ENCODE results near the gene MMRN2. TPM values are rescaled to one million over a fixed set of nuclear protein-coding genes. Genes with fewer than 3 reads are reported as not detected.
A peak's percentile ranks its signal among the peaks of the same experiment; 100 is the strongest.

The MMRN2 gene
- polyA plus RNA-seq, 2 of the 4 experiments (the other 2 are of a cell fraction) = 0.35 to 1.1 TPM

- ATAC-seq = no peak
- Histone ChIP-seq H3K27ac (no peak overlapping the region), H3K4me2 (no peak overlapping the region), H3K4me3 (no peak overlapping the region), H3K9me3 (no peaks in the 10 kb centered on the region), H3K4me1 (no peaks in the 10 kb centered on the region)
- no peak for FAIRE-seq
- no peak for TF ChIP-seq FOSB (CRISPR knock-in tag; IDR thresholded peaks at IDR 0.05)
- ChIA-PET CTCF (interaction anchor here (1.8 kb wide), 1 partner anchor 26 kb away, joined by 4 read pairs; no protein-coding TSS in a partner anchor), POLR2A (no interaction called here)
- 89% methylated on average over 1 of the region's 1 CpG for WGBS (ENCODE audit: missing lambda C conversion rate)
- DNase-seq (ENCODE audit: low read depth in 1 of 2, low spot score in 1 of 2) = no peak
Observed at GRCh38 chr10:86914734-86915133, 42.7 kb downstream of the MMRN2 start.

GRCh38 chr10:86905429-86905828 is 52.0 kb downstream of the MMRN2 start:
- DNase-seq (ENCODE audit: low read depth in 1 of 2, low spot score in 1 of 2) (no peak), FAIRE-seq (no peak), ATAC-seq (no peak)
- CTCF ChIA-PET = interaction anchor here (0.7 to 1.0 kb wide), 2 partner anchors 184 to 194 kb away, joined by 3 read pairs; no protein-coding TSS in a partner anchor
- TF ChIP-seq MAFK (IDR thresholded peaks at IDR 0.05; ENCODE audit: partially characterized antibody) (no peak), HES2 (IDR thresholded peaks at IDR 0.05) (no peak), CTCF (IDR thresholded peaks at IDR 0.05) (no peak)
- Histone ChIP-seq H3K4me1 (no peaks in the 10 kb centered on the region), H3K4me3 (no peak overlapping the region), H3K9me3 (peaks cover 19% of the 10 kb centered on the region), H3K27ac (no peak overlapping the region), H3K4me2 (no peak overlapping the region)
- POLR2A ChIA-PET = no interaction called here
- 88% methylated on average over 1 of the region's 1 CpG for WGBS (ENCODE audit: missing lambda C conversion rate)

GRCh38 chr10:86904600-86904999 is 52.8 kb downstream of the MMRN2 start:
- CTCF ChIA-PET = no interaction called here
- H3K4me3 ChIP-seq = no peak overlapping the region
- peak; percentile 18 for FAIRE-seq
- TF ChIP-seq FOSL2 (IDR thresholded peaks at IDR 0.05) (no peak), FOSL2 (CRISPR knock-in tag; IDR thresholded peaks at IDR 0.05) (no peak), ZC3H11A (IDR thresholded peaks at IDR 0.05) (no peak)
- 94% methylated on average over 2 of the region's 2 CpGs for WGBS (ENCODE audit: missing lambda C conversion rate)
- no peak for ATAC-seq
- H3K27ac ChIP-seq = no peak overlapping the region
- peaks cover 19% of the 10 kb centered on the region for H3K9me3 ChIP-seq
- no peak for DNase-seq (ENCODE audit: low read depth in 1 of 2, low spot score in 1 of 2)
- H3K4me2 ChIP-seq = no peak overlapping the region
- POLR2A ChIA-PET = no interaction called here
- no peaks in the 10 kb centered on the region for H3K4me1 ChIP-seq

GRCh38 chr10:86900955-86901354 is 56.5 kb downstream of the MMRN2 start:
- ATAC-seq = no peak
- CTCF ChIA-PET = interaction anchor here (0.7 to 4.4 kb wide), 13 partner anchors 9 to 219 kb away, joined by 3 to 37 read pairs (median 6); no protein-coding TSS in a partner anchor
- WGBS (ENCODE audit: missing lambda C conversion rate) = 88% methylated on average over 2 of the region's 2 CpGs
- Histone ChIP-seq H3K9me3 (peaks cover 7% of the 10 kb centered on the region; the same call in 2 of the 3 replicates), H3K4me2 (no peak overlapping the region), H3K27ac (no peak overlapping the region), H3K4me1 (no peaks in the 10 kb centered on the region), H3K4me3 (no peak overlapping the region)
- no peak for FAIRE-seq
- DNase-seq (ENCODE audit: low read depth in 1 of 2, low spot score in 1 of 2) = no peak
- POLR2A ChIA-PET = interaction anchor here (1.1 kb wide), 1 partner anchor 145 kb away, joined by 3 read pairs; the partner anchor contains the start of gene BMPR1A
- TF ChIP-seq FOXS1 (CRISPR knock-in tag; IDR thresholded peaks at IDR 0.05) = no peak

- Histone ChIP-seq H3K9me3 (no peaks in the 10 kb centered on the region), H3K27ac (no peak overlapping the region), H3K4me2 (no peak overlapping the region), H3K4me3 (no peak overlapping the region), H3K4me1 (no peaks in the 10 kb centered on the region)
- WGBS (ENCODE audit: missing lambda C conversion rate) = 15% methylated on average over 9 of the region's 9 CpGs
- CTCF ChIA-PET = interaction anchor here (0.6 to 4.4 kb wide), 33 partner anchors 8 to 389 kb away, joined by 3 to 37 read pairs (median 5); no protein-coding TSS in a partner anchor
- TF ChIP-seq POLR2A (IDR thresholded peaks at IDR 0.05; ENCODE audit: low read length) = no peak
- TF ChIP-seq E2F6 (IDR thresholded peaks at IDR 0.05; ENCODE audit: borderline replicate concordance, low read depth) = no peak
- TF ChIP-seq HOXB13 (CRISPR knock-in tag; IDR thresholded peaks at IDR 0.05; ENCODE audit: low read depth) = no peak
- peak; percentile 77 for TF ChIP-seq SMC3 (IDR thresholded peaks at IDR 0.05)
- peak; percentile 82 for TF ChIP-seq CTCF (IDR thresholded peaks at IDR 0.05)
- no peak for TF ChIP-seq ZC3H11A (IDR thresholded peaks at IDR 0.05)
- TF ChIP-seq MYC (IDR thresholded peaks at IDR 0.05; ENCODE audit: borderline replicate concordance, low read length) = no peak
- TF ChIP-seq HES2 (IDR thresholded peaks at IDR 0.05) = no peak
- TF ChIP-seq HOXA7 (CRISPR knock-in tag; IDR thresholded peaks at IDR 0.05) = no peak
- TF ChIP-seq CEBPB (IDR thresholded peaks at IDR 0.05) = no peak
- no peak for TF ChIP-seq HOXB5 (CRISPR knock-in tag; IDR thresholded peaks at IDR 0.05)
- no peak for TF ChIP-seq JUNB (IDR thresholded peaks at IDR 0.05)
- no peak for TF ChIP-seq ZSCAN20 (CRISPR knock-in tag; IDR thresholded peaks at IDR 0.05)
- TF ChIP-seq RAD21 (conservative IDR thresholded peaks at IDR 0.05 in 1 of 2, IDR thresholded peaks at IDR 0.05 in 1 of 2) = peak; percentile 77 to 81
- POLR2A ChIA-PET = interaction anchor here (1.0 kb wide), 1 partner anchor 188 kb away, joined by 4 read pairs; no protein-coding TSS in a partner anchor
- DNase-seq (ENCODE audit: low read depth in 1 of 2, low spot score in 1 of 2) (peak; percentile 59 to 77), ATAC-seq (peak; percentile 87 to 90), FAIRE-seq (peak; percentile 73)
Observed at GRCh38 chr10:86899670-86900276, 57.6 kb downstream of the MMRN2 start.
